IMR-90 (cell line): ENCODE measurements around the gene PCK2. TPM values are rescaled to one million over a fixed set of nuclear protein-coding genes. Genes with fewer than 3 reads are reported as not detected.

Experiments used
- ATAC-seq: fragments of 200-7000 bp; cut with Tn5 transposase; 2 replicates; pipeline ENCODE4 v1.9.1; 2020; ENCODE audit warnings: low read depth, mild to moderate bottlenecking, moderate library complexity
- BruUV-seq: library from RNA; stranded (reverse); fragments of 400-500 nt; replicated peaks from 2 replicates; lab custom pipeline; 2021; lab: Mats Ljungman, UMichigan
- CTCF ChIA-PET: fragments of 300-600 bp; formaldehyde crosslinking; extraction: SDS; loops from one replicate; lab custom pipeline; 2021; ENCODE audit warnings: antibody characterized with exemption; lab: Yijun Ruan, JAX
- POLR2A ChIA-PET: fragments of 300-600 bp; sonication (Branson Sonifier 250); formaldehyde crosslinking; loops from one replicate; lab custom pipeline; 2022; ENCODE audit warnings: antibody characterized with exemption; ENCODE audit not compliant: unreplicated experiment; lab: Charles Lee
- DNase-seq: peaks from one replicate; pipeline ENCODE4 v3.0.0; 2013
- H2AFZ ChIP-seq: replicated peaks from 2 replicates; pipeline ENCODE3; 2013; ENCODE audit warnings: low read length, mild to moderate bottlenecking; ENCODE audit not compliant: poor library complexity
- H2AK5ac ChIP-seq: 2 replicates; pipeline ENCODE4 v1.6.1; 2013; ENCODE audit warnings: low read depth, low read length, inconsistent platforms
- H2AK9ac ChIP-seq: replicated peaks from 2 replicates; pipeline ENCODE3; 2013; ENCODE audit warnings: mild to moderate bottlenecking, low read depth, low read length, moderate library complexity; ENCODE audit not compliant: poor library complexity
- H2BK120ac ChIP-seq: 2 replicates; pipeline ENCODE4 v1.6.1; 2013; ENCODE audit warnings: low read depth, low read length, inconsistent platforms
- H2BK15ac ChIP-seq: 3 replicates; pipeline ENCODE4 v1.6.1; 2013; ENCODE audit warnings: low read depth, low read length, inconsistent platforms
- H2BK20ac ChIP-seq: 2 replicates; pipeline ENCODE4 v1.6.1; 2013; ENCODE audit warnings: low read depth, mild to moderate bottlenecking, inconsistent platforms, low read length, moderate library complexity
- H2BK5ac ChIP-seq: 2 replicates; pipeline ENCODE4 v1.6.1; 2013; ENCODE audit warnings: mild to moderate bottlenecking, low read depth, low read length, inconsistent platforms; ENCODE audit not compliant: poor library complexity, severe bottlenecking
- H3K14ac ChIP-seq: replicated peaks from 2 replicates; pipeline ENCODE4 v1.6.1; 2013; ENCODE audit warnings: low read depth, low read length, inconsistent platforms
- H3K18ac ChIP-seq: 2 replicates; pipeline ENCODE4 v1.6.1; 2013; ENCODE audit warnings: low read depth, low read length, control low read depth
- H3K23ac ChIP-seq: 2 replicates; pipeline ENCODE4 v1.6.1; 2013; ENCODE audit warnings: low read depth, low read length, inconsistent platforms
- H3K27ac ChIP-seq: 2 replicates; pipeline ENCODE4 v1.5.1; 2013; ENCODE audit warnings: mild to moderate bottlenecking, control low read depth, low read length; ENCODE audit not compliant: insufficient read depth
- H3K27me3 ChIP-seq: 2 replicates; pipeline ENCODE4 v1.6.1; 2013; ENCODE audit warnings: low read length; ENCODE audit not compliant: control insufficient read depth, insufficient read depth
- H3K36me3 ChIP-seq: 2 replicates; pipeline ENCODE4 v1.6.1; 2013; ENCODE audit warnings: low read length, mixed read lengths; ENCODE audit not compliant: control insufficient read depth, insufficient read depth
- H3K4ac ChIP-seq: 2 replicates; pipeline ENCODE4 v1.6.1; 2013; ENCODE audit warnings: low read depth, low read length, inconsistent platforms
- H3K4me1 ChIP-seq: 2 replicates; pipeline ENCODE4 v1.6.1; 2013; ENCODE audit warnings: low read length, mixed read lengths; ENCODE audit not compliant: control insufficient read depth, insufficient read depth
- H3K4me2 ChIP-seq: 2 replicates; pipeline ENCODE4 v1.6.1; 2013; ENCODE audit warnings: low read depth, mild to moderate bottlenecking, control low read depth, low read length, moderate library complexity
- H3K4me3 ChIP-seq: 2 replicates; pipeline ENCODE4 v1.5.1; 2013; ENCODE audit warnings: low read depth, mild to moderate bottlenecking, control low read depth, low read length, moderate library complexity; ENCODE audit not compliant: insufficient read depth
- H3K56ac ChIP-seq: 2 replicates; pipeline ENCODE4 v1.6.1; 2013; ENCODE audit warnings: low read length, inconsistent platforms; ENCODE audit not compliant: insufficient read depth; ENCODE audit errors: extremely low read depth
- H3K79me1 ChIP-seq, 2 experiments: 2 replicates each; pipeline ENCODE4 v1.6.1; 2013; ENCODE audit warnings: low read length in 2 of 2, inconsistent platforms in 1 of 2, low read depth in 1 of 2
- H3K9ac ChIP-seq: 2 replicates; pipeline ENCODE4 v1.6.1; 2013; ENCODE audit warnings: low read depth, low read length, control low read depth
- H3K9me1 ChIP-seq: 2 replicates; pipeline ENCODE4 v1.6.1; 2013; ENCODE audit warnings: low read length, inconsistent platforms; ENCODE audit not compliant: insufficient read depth
- H3K9me3 ChIP-seq: 2 replicates; pipeline ENCODE4 v1.6.1; 2013; ENCODE audit warnings: low read length; ENCODE audit not compliant: control insufficient read depth, insufficient read depth
- H4K20me1 ChIP-seq: 2 replicates; pipeline ENCODE4 v1.6.1; 2013; ENCODE audit warnings: low read length, inconsistent platforms; ENCODE audit not compliant: insufficient read depth
- H4K5ac ChIP-seq: 2 replicates; pipeline ENCODE4 v1.6.1; 2013; ENCODE audit warnings: mild to moderate bottlenecking, low read depth, low read length, control low read depth
- H4K8ac ChIP-seq, 2 experiments: 2 replicates each; pipeline ENCODE4 v1.6.1; 2013; ENCODE audit warnings: low read depth in 2 of 2, low read length in 2 of 2, control low read depth in 1 of 2, inconsistent platforms in 1 of 2
- H4K91ac ChIP-seq: 2 replicates; pipeline ENCODE4 v1.6.1; 2013; ENCODE audit warnings: low read depth, low read length, inconsistent platforms; ENCODE audit not compliant: insufficient read depth
- BHLHE40 ChIP-seq: fragments of 150-350 bp; IDR thresholded peaks from 2 replicates; pipeline ENCODE4 v1.6.1; 2016; ENCODE audit warnings: mild to moderate bottlenecking, low read depth, low read length
- CHD1 ChIP-seq: IDR thresholded peaks from 2 replicates; pipeline ENCODE4 v1.6.1; 2012; ENCODE audit warnings: low read depth, low read length, improper control_type of control experiment
- FOS ChIP-seq: fragments of 150-350 bp; IDR thresholded peaks from 2 replicates; pipeline ENCODE4 v1.6.1; 2016; ENCODE audit warnings: low read depth, low read length
- MAFK ChIP-seq: IDR thresholded peaks from 2 replicates; pipeline ENCODE4 v1.6.1; 2012; ENCODE audit warnings: low read depth, low read length, improper control_type of control experiment
- MAZ ChIP-seq: IDR thresholded peaks from 2 replicates; pipeline ENCODE4 v1.6.1; 2012; ENCODE audit warnings: low read depth, mild to moderate bottlenecking, low read length, improper control_type of control experiment, moderate library complexity, borderline replicate concordance
- POLR2A ChIP-seq: IDR thresholded peaks from 2 replicates; pipeline ENCODE4 v1.6.1; 2012; ENCODE audit warnings: mild to moderate bottlenecking, low read depth, low read length
- RAD21 ChIP-seq: IDR thresholded peaks from 2 replicates; pipeline ENCODE4 v1.6.1; 2012; ENCODE audit warnings: low read length, improper control_type of control experiment
- RCOR1 ChIP-seq: IDR thresholded peaks from 2 replicates; pipeline ENCODE4 v1.6.1; 2012; ENCODE audit warnings: mild to moderate bottlenecking, low read length, improper control_type of control experiment; ENCODE audit not compliant: insufficient replicate concordance
- WGBS, 2 experiments: methylation state at CpG; one replicate each; pipeline versions ENCODE4 v1.1.5 to v1.1.7; 2013; ENCODE audit warnings: missing lambda C conversion rate in 2 of 2; ENCODE audit not compliant: insufficient read length in 1 of 2; ENCODE audit errors: extremely low coverage in 2 of 2; 5-methylcytosine and 5-hydroxymethylcytosine counted together
- dilution Hi-C: fragments of 300-500 bp; cut with HindIII; formaldehyde crosslinking; loops from one replicate; pipeline ENCODE4 v1.14.3; 2018; ENCODE audit warnings: low sequenced_read_pairs; ENCODE audit not compliant: unreplicated experiment
- in situ Hi-C: fragments of 300-500 bp; cut with MboI; formaldehyde crosslinking; loops from 3 replicates; pipeline ENCODE4 v1.14.3; 2019; ENCODE audit warnings: low sequenced_read_pairs, inconsistent platforms, mixed read lengths
- intact Hi-C: fragments of 100-400 bp; cut with micrococcal nuclease; formaldehyde crosslinking; loops from 2 replicates; pipeline ENCODE4 v1.10.0; 2022
- polyA plus RNA-seq, 3 experiments: library from polyadenylated mRNA; depleted of rRNA; stranded (reverse); fragments of >200 nt; gene quantifications; 2 replicates each; pipeline ENCODE4 v1.2.3, GENCODE V29; 2012; ENCODE audit warnings: low replicate concordance in 1 of 3
- total RNA-seq: library from RNA; depleted of rRNA; stranded (reverse); fragments of >200 nt; gene quantifications from 2 replicates; pipeline ENCODE4 v1.2.3, GENCODE V29; 2012
- TF ChIP-seq, protein P1 (sequence below): conservative IDR thresholded peaks from 2 replicates; pipeline ENCODE4 v1.5.1; 2012; ENCODE audit warnings: mild to moderate bottlenecking, low read depth, low read length, improper control_type of control experiment
- TF ChIP-seq, protein P2 (sequence below): fragments of 150-350 bp; IDR thresholded peaks from 2 replicates; pipeline ENCODE4 v1.6.1; 2017; ENCODE audit warnings: mild to moderate bottlenecking, antibody characterized with exemption, low read length, low read depth

PCK2 gene
- total and polyA plus RNA-seq, 2 of the 4 experiments (the other 2 are of a cell fraction) = 13.4 to 29.4 TPM

DNA sequence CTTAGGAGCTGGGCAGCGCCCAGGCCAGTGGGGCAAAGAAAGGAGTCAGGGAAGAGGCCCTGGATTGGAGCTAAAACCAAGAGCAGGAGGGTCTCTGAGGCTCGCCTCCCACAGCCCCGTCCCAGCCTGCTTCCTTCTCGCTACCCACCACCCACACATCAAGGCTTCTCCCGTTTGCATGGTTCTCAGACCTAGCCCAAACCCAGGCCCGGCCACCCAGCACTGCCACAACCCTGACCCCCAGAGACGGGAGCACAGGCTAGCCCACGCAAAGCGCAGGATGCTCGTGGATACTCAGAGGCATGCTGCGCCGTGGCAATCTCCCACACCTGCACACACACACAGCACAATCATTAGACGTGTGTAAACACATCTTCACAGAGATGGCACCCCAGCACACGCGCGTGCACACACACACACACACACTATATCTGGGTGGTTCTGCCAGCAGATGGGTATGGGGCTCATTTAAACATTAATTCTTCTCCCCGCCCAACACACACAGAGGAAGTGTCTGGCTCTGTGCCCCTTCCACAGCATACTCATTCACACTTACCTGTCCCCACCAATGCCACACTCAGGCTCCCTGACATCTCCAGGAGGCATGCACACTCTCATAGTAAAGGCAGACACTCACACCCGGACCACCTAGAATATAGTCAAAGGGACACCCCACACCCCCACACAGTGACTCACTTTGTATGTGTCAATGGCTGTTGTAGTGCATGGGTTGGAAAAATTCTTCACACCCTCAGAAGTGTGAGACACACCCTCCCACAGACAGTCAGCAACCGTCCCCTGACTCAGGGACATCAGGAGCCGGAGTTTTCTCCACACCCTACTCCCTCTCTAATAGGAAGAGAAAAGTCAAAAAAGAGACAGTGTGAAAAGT lies 41.2 kb upstream of the PCK2 start:
- H4K8ac ChIP-seq = no peak overlapping the region
- H3K27me3 ChIP-seq = peaks cover 36% of the 10 kb centered on the region
- POLR2A ChIA-PET = no interaction called here
- no peak overlapping the region for H3K27ac ChIP-seq
- H3K4ac ChIP-seq = no peak overlapping the region
- H3K79me1 ChIP-seq = no peaks in the 10 kb centered on the region
- peaks cover 3% of the 10 kb centered on the region; the same call in 1 of the 2 replicates for H4K20me1 ChIP-seq
- no peaks in the 10 kb centered on the region for H3K36me3 ChIP-seq
- no peak overlapping the region for H2AFZ ChIP-seq
- WGBS, 2 experiments = no CpG with 5 or more reads among the region's 20 CpGs
- H3K4me2 ChIP-seq = no peak overlapping the region
- no peak overlapping the region for H3K4me3 ChIP-seq
- CTCF ChIA-PET = interaction anchor here (1.5 kb wide), 1 partner anchor 56 kb away, joined by 4 read pairs; no protein-coding TSS in a partner anchor
- in situ Hi-C loops (no loop called here), dilution Hi-C loops (no loop called here), intact Hi-C loops (loop anchor here (1.0 kb wide), 1 partner anchor 39 kb away; no protein-coding TSS in a partner anchor)
- DNase-seq = no peak
- no peaks in the 10 kb centered on the region for H3K9me3 ChIP-seq
- peak overlapping the region; percentile 5 for H2AK9ac ChIP-seq
- no peak overlapping the region for H3K14ac ChIP-seq
- no peak overlapping the region for H3K56ac ChIP-seq
- H3K23ac ChIP-seq = no peak overlapping the region
- no peak overlapping the region for H4K5ac ChIP-seq
- H2BK120ac ChIP-seq = no peak overlapping the region
- peaks cover 5% of the 10 kb centered on the region; the same call in 1 of the 2 replicates for H3K4me1 ChIP-seq
- H3K9ac ChIP-seq = no peak overlapping the region
- no peak overlapping the region for H2BK5ac ChIP-seq
- H3K9me1 ChIP-seq = 0 out of 2 replicates have a peak, but pooled peaks cover 3% of the 10 kb centered on the region
- no peak overlapping the region for H4K91ac ChIP-seq
- H3K18ac ChIP-seq = no peak overlapping the region
- ATAC-seq = no peak
- BruUV-seq = no TSS peak
- H2AK5ac ChIP-seq = no peak overlapping the region
- no peak overlapping the region for H2BK15ac ChIP-seq
- H2BK20ac ChIP-seq = no peak overlapping the region
- TF ChIP-seq CHD1 = no peak
- no peak for TF ChIP-seq MAFK
- TF ChIP-seq BHLHE40 = no peak
- TF ChIP-seq FOS = no peak
- TF ChIP-seq, protein P1, sequence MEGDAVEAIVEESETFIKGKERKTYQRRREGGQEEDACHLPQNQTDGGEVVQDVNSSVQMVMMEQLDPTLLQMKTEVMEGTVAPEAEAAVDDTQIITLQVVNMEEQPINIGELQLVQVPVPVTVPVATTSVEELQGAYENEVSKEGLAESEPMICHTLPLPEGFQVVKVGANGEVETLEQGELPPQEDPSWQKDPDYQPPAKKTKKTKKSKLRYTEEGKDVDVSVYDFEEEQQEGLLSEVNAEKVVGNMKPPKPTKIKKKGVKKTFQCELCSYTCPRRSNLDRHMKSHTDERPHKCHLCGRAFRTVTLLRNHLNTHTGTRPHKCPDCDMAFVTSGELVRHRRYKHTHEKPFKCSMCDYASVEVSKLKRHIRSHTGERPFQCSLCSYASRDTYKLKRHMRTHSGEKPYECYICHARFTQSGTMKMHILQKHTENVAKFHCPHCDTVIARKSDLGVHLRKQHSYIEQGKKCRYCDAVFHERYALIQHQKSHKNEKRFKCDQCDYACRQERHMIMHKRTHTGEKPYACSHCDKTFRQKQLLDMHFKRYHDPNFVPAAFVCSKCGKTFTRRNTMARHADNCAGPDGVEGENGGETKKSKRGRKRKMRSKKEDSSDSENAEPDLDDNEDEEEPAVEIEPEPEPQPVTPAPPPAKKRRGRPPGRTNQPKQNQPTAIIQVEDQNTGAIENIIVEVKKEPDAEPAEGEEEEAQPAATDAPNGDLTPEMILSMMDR = no peak
- no peak for TF ChIP-seq POLR2A
- no peak for TF ChIP-seq RAD21
- TF ChIP-seq RCOR1 = no peak
- TF ChIP-seq, protein P2, sequence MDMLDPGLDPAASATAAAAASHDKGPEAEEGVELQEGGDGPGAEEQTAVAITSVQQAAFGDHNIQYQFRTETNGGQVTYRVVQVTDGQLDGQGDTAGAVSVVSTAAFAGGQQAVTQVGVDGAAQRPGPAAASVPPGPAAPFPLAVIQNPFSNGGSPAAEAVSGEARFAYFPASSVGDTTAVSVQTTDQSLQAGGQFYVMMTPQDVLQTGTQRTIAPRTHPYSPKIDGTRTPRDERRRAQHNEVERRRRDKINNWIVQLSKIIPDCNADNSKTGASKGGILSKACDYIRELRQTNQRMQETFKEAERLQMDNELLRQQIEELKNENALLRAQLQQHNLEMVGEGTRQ = no peak
- TF ChIP-seq MAZ = no peak
